Measurements from ENCODE around the gene THAP3. TPM values are rescaled to one million over a fixed set of nuclear protein-coding genes. Genes with fewer than 3 reads are reported as not detected.

Gene THAP3
- total and polyA plus RNA-seq, 9 of the 15 experiments (the other 6 are each of a cell fraction or from before 2014, with no cell fraction given): 1.9 to 31.2 (median 18.2) TPM

GRCh38 chr1:6600410-6601048 lies 24.1 kb upstream of the THAP3 start (continued):
- TF ChIP-seq, protein P1, sequence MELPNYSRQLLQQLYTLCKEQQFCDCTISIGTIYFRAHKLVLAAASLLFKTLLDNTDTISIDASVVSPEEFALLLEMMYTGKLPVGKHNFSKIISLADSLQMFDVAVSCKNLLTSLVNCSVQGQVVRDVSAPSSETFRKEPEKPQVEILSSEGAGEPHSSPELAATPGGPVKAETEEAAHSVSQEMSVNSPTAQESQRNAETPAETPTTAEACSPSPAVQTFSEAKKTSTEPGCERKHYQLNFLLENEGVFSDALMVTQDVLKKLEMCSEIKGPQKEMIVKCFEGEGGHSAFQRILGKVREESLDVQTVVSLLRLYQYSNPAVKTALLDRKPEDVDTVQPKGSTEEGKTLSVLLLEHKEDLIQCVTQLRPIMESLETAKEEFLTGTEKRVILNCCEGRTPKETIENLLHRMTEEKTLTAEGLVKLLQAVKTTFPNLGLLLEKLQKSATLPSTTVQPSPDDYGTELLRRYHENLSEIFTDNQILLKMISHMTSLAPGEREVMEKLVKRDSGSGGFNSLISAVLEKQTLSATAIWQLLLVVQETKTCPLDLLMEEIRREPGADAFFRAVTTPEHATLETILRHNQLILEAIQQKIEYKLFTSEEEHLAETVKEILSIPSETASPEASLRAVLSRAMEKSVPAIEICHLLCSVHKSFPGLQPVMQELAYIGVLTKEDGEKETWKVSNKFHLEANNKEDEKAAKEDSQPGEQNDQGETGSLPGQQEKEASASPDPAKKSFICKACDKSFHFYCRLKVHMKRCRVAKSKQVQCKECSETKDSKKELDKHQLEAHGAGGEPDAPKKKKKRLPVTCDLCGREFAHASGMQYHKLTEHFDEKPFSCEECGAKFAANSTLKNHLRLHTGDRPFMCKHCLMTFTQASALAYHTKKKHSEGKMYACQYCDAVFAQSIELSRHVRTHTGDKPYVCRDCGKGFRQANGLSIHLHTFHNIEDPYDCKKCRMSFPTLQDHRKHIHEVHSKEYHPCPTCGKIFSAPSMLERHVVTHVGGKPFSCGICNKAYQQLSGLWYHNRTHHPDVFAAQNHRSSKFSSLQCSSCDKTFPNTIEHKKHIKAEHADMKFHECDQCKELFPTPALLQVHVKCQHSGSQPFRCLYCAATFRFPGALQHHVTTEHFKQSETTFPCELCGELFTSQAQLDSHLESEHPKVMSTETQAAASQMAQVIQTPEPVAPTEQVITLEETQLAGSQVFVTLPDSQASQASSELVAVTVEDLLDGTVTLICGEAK (IDR thresholded peaks at IDR 0.05): no peak
- TF ChIP-seq, protein P1 (CRISPR knock-in tag; IDR thresholded peaks at IDR 0.05): no peak
- TF ChIP-seq RFX7 (CRISPR knock-in tag; IDR thresholded peaks at IDR 0.05) (no peak), IFI16 (CRISPR knock-in tag; IDR thresholded peaks at IDR 0.05) (no peak), ZKSCAN3 (CRISPR knock-in tag; IDR thresholded peaks at IDR 0.05) (no peak), NCOA1 (IDR thresholded peaks at IDR 0.05; ENCODE audit: low read depth) (no peak), DACH1 (IDR thresholded peaks at IDR 0.05; ENCODE audit: partially characterized antibody) (peak; percentile 42), HEY1 (CRISPR knock-in tag; IDR thresholded peaks at IDR 0.05; ENCODE audit: borderline replicate concordance) (no peak), STAT5A (IDR thresholded peaks at IDR 0.05; ENCODE audit: borderline replicate concordance, low read length) (no peak), RFX1 (IDR thresholded peaks at IDR 0.05) (no peak), HNRNPLL (IDR thresholded peaks at IDR 0.05; ENCODE audit: low read depth, low read length, poor library complexity, severe bottlenecking) (no peak)
- TF ChIP-seq, protein P2, sequence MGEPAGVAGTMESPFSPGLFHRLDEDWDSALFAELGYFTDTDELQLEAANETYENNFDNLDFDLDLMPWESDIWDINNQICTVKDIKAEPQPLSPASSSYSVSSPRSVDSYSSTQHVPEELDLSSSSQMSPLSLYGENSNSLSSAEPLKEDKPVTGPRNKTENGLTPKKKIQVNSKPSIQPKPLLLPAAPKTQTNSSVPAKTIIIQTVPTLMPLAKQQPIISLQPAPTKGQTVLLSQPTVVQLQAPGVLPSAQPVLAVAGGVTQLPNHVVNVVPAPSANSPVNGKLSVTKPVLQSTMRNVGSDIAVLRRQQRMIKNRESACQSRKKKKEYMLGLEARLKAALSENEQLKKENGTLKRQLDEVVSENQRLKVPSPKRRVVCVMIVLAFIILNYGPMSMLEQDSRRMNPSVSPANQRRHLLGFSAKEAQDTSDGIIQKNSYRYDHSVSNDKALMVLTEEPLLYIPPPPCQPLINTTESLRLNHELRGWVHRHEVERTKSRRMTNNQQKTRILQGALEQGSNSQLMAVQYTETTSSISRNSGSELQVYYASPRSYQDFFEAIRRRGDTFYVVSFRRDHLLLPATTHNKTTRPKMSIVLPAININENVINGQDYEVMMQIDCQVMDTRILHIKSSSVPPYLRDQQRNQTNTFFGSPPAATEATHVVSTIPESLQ (CRISPR knock-in tag; IDR thresholded peaks at IDR 0.05): 0 out of 2 replicates have a peak, but pooled peaks have one; percentile 66
- TF ChIP-seq, protein P3, sequence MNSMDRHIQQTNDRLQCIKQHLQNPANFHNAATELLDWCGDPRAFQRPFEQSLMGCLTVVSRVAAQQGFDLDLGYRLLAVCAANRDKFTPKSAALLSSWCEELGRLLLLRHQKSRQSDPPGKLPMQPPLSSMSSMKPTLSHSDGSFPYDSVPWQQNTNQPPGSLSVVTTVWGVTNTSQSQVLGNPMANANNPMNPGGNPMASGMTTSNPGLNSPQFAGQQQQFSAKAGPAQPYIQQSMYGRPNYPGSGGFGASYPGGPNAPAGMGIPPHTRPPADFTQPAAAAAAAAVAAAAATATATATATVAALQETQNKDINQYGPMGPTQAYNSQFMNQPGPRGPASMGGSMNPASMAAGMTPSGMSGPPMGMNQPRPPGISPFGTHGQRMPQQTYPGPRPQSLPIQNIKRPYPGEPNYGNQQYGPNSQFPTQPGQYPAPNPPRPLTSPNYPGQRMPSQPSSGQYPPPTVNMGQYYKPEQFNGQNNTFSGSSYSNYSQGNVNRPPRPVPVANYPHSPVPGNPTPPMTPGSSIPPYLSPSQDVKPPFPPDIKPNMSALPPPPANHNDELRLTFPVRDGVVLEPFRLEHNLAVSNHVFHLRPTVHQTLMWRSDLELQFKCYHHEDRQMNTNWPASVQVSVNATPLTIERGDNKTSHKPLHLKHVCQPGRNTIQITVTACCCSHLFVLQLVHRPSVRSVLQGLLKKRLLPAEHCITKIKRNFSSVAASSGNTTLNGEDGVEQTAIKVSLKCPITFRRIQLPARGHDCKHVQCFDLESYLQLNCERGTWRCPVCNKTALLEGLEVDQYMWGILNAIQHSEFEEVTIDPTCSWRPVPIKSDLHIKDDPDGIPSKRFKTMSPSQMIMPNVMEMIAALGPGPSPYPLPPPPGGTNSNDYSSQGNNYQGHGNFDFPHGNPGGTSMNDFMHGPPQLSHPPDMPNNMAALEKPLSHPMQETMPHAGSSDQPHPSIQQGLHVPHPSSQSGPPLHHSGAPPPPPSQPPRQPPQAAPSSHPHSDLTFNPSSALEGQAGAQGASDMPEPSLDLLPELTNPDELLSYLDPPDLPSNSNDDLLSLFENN (IDR thresholded peaks at IDR 0.05; ENCODE audit: low read depth in 2 of 2, low read length in 2 of 2): no peak

Data from K562 (cell line).